Stimulated activated CD8-positive, alpha-beta memory T cell treated with anti-CD3 and anti-CD28 coated beads, Interleukin-4, amount 100 ng/mL, for 48 hours (primary cell): Measurements from ENCODE around the gene PRKAB1.
"Not testable (repeated sequence)": the region's sequence is repeated elsewhere in the genome, so short reads cannot be mapped to it uniquely, and the experiment has no call there.

ENCODE experiments used
- DNase-seq: peaks from one replicate; pipeline ENCODE4 v3.0.0-alpha.2; 2020

The PRKAB1 gene

DNA sequence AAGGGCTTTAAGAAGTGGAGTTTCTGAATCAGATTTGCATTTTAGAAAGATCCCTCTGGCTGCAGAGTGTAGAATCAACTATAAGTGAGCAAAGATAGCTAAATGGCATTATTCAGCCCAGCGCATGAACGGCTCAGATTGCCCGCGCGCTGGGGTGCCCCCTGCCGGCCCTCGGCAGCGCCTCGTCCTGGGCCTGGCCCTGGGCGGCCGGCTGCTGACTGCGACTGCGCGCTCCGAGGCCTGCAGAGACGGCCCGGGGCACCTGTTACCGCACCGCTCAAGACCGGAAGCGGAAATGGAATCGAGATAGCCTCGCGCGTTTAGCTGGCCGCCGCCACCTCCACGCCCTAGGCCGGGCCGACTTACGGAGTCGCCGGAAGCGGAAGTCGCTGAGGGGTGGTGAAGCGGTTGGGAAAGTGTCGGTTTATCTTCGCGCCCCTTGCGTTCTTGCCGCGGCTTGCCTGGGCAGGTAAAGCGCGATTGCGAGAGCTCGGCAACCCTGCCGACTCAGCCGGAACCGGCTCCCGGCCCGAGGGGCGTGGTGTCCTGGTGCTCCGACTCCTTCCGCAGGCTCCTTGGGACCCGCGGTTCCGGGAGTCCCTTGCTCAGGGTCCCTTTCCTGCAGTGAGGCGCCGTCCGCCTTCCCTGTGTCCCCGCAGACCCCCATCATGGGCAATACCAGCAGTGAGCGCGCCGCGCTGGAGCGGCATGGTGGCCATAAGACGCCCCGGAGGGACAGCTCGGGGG lies at the start of gene PRKAB1:
TSS of gene PRKAB1 (plus strand) at position 557 of the 747 bp plus-strand sequence. CDS start at position 669, 112 bp downstream.
- DNase-seq: peak; percentile 95

DNA sequence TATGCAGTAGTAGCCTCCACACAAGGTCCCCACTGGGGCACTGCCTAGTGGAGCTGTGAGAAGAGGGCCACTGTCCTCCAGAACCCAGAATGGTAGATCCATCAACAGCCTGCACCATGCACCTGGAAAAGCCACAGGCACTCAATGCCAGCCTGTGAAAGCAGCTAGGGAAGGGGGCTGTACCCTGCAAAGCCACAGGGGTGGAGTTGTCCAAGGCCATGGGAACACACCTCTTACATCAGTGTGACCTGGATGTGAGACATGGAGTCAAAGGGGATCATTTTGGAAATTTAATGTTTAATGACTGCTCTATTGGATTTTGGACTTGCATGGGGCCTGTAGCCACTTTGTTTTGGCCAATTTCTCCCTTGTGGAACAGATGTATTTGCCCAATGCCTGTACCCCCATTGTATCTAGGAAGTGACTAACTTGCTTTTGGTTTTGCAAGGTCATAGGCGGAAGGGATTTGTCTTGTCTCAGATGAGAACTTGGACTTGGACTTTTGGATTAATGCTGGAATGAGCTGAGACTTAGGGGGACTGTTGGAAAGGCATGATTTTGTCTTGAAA lies 49.5 kb upstream of the PRKAB1 start:
- not testable (repeated sequence) for DNase-seq

DNA sequence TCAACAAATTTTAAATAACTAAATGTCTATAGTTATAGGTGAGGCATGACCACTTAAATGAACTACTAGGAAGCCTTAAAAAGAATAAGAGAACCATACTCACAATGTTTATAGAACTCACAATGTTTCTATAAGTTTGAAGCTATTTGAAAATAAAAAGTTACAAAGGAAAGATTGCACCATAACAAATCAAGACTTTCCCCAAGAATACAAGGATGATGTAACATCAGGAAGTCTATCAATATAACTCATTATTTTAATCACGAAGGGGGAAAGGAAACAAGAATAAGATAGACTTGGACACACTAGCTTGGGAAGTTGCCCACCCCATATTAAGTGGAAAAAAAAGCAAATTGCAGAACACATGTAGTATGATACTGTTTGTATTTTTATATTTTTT lies 47.4 kb upstream of the PRKAB1 start:
- no peak for DNase-seq

- DNase-seq: no peak
Observed at GRCh38 chr12:119621878-119622277, 46.1 kb upstream of the PRKAB1 start.

DNA sequence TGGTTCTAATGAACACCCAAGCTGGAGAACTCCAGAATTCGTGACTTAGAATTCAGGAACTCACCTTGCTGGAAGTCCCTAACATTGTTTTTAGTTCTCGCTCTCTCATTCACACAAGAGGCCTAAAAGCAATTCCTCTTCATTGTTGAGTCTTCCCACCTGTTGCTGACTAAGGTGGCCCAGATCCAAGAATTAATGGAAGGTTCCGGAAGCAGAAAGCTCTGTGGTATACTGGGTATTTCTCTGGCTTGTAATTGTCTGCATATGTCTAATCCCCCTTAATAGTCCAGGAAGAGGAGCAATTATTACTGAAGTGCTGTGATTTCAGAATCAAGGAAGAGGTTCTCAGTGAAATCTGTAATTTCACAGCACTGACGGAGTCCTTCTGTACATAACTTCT lies 43.0 kb upstream of the PRKAB1 start:
- DNase-seq: no peak

DNA sequence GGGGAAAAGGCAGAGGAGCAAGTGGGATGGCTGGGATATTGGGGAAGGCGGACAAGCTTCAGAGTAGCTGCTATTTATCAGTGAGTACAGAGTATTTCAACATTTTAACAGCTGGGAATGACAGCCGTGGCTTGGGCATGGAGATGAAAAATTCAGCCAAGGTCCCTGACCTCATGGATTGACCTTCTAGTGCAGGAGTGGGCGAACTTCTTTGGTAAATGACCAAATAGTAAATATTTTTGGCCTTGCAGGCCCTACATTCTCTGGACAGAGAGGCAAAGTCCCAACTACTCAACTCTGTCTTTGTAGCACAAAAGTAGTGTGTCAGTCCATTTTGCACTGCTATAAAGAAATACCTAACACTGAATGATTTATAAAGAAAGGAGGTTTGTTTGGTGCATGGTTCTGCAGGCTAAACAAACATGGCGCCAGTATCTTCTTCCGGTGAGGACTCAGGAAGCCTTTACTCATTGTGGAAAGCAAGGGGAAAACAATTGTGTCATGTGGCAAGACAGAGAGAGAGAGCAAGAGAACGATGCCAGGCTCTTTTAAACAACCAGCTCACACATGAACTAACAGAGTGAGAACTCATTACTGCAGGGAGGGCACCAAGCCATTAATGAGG lies 40.8 kb upstream of the PRKAB1 start:
- no peak for DNase-seq

- DNase-seq: no peak
Observed at GRCh38 chr12:119627686-119628085, 40.2 kb upstream of the PRKAB1 start.

- DNase-seq: no peak
Observed at GRCh38 chr12:119630223-119630780, 37.6 kb upstream of the PRKAB1 start.

GRCh38 chr12:119630962-119631550 lies 36.9 kb upstream of the PRKAB1 start:
- no peak for DNase-seq

- no peak for DNase-seq
Observed at GRCh38 chr12:119631930-119632678, 35.8 kb upstream of the PRKAB1 start.

DNA sequence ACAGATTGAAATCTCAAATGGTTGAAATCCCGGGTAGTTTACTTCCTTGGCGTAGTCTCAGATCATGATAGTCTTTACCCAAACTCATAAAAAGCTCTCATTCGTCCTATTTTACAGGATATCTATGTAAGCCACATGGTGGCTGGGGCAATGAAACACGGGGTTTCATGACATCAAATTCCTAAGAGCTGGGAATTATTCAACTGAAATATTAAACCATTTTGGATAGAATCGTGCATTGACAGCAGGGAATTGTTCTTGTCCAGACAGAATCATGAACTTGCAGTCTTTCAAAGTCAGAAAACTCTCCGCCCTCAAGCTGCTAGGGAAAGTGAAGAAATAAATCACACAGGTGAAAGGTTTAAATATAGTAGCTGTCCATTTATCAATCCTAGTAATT lies 33.2 kb upstream of the PRKAB1 start:
- DNase-seq: no peak

DNA sequence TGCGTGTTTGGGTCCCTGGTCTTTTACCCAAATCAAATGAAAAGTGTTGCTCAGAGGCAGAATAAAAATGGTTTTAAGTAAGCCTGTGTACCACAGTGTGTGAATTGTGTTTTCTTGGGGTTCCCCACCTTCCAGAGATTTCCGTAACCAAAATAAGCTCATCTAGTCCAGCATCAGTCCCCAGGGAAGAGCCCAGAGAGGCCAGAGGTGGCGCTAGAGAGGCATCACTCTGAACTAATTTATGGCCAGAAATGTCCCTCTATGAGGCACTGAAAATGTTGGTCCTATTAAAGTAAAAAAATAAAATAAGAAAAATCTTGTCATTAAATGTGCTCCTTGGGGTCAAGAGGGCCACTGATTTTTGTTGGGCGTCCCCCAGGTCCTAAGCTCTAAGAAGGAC lies 24.9 kb upstream of the PRKAB1 start:
- no peak for DNase-seq

- DNase-seq: no peak
Observed at GRCh38 chr12:119644930-119645329, 23.0 kb upstream of the PRKAB1 start.

- DNase-seq: no peak
Observed at GRCh38 chr12:119645535-119646059, 22.3 kb upstream of the PRKAB1 start.

- no peak for DNase-seq
Observed at GRCh38 chr12:119649202-119649808, 18.6 kb upstream of the PRKAB1 start.

- no peak for DNase-seq
Observed at GRCh38 chr12:119652665-119653064, 15.3 kb upstream of the PRKAB1 start.

DNA sequence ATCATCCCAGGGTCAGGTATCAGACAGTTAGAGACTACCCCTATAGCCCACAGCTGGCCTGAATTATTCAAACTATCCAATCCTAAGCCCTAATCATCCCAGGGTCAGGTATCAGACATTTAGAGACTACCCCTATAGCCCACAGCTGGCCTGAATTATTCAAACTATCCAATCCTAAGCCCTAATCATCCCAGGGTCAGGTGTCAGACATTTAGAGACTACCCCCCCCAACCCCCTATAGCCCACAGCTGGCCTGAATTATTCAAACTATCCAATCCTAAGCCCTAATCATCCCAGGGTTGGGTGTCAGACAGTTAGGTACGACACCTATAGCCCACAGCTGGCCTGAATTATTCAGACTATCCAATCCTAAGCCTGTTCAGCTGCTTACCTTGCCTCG lies 10.9 kb upstream of the PRKAB1 start:
- DNase-seq: not testable (repeated sequence)

DNA sequence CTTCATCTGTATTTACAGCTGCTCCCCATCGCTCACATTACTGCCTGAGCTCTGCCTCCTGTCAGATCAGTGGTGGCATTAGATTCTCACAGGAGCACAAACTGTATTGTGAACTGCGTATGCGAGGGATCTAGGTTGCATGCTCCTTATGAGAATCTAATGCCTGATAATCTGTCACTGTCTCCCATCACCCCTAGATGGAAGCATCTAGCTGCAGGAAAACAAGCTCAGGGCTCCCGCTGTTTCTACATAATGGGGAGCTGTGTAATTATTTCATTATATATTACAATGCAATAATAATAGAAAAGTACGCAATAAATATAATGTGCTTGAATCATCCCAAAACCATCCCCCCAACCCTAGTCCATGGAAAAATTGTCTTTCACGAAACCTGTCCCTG lies 9.8 kb upstream of the PRKAB1 start:
- DNase-seq: not testable (repeated sequence)

DNA sequence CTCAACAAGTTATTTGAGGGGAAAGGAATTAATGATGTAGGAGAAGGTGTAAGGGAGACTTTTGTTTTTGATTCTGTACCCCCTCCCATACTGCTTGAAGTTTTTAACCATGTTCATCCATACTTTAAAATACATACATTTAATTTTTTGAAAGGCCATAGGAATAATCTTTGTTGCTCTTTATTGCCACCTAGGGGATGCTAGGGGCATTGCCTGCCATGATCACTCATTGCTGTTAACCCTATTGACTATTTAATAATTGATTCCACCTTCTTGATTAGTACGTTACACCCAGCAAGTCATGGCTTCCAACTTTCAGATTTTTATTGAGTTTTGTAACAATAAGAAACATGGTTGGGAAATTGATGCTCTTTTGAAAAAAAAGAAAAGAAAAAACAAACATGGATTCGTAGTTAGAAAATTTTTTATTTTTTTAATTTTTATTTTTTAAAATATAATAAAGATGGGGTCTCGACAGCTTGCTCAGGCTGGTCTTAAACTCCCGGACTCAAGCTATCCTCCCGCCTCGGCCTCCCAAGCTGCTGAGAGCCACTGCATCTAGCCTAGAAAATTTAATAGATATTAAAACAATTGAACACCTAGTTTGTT lies 8.5 kb upstream of the PRKAB1 start:
- DNase-seq: peak; percentile 62

DNA sequence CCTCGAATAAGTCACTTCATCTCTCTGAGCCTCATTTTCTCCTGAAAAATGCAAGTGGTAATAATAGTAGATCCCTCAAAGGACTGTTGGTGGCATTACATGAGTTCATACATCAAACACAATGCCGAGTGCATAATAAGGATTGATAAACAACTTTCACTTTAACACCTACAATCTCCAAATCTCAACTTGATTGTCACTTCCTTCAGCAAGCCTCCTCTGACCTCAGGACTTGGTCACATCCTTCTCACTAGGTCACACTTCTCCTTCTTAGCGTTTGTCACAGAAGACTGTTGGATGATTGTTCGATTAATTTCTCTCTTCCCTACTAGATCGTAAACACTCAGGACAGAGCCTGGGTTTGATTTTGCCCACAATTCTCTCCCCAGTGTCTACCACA lies 7.9 kb upstream of the PRKAB1 start:
- DNase-seq: no peak

DNA sequence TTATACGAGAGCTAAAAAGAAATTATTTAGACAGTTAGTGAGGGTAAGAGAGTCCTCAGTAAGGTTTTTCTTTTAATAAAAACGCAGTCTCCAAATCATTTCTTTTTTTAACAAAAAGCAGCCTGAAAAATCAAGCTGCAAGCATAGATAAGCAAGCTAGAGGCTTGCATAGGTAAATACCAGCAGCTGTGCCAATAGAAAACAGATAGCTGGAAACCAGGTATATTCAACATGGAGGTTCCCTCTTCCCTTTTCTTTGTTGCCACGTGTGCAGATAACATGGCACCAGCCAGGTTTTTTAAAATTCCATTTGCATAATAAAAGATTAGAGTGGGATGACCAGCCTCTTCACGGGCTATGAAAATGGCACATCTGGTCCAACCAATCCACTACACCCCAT lies 6.1 kb upstream of the PRKAB1 start:
- DNase-seq: no peak

GRCh38 chr12:119664642-119665041 lies 3.3 kb upstream of the PRKAB1 start:
- DNase-seq: no peak
